ENCODE data around the gene SLC12A1. TPM values are rescaled to one million over a fixed set of nuclear protein-coding genes. Genes with fewer than 3 reads are reported as not detected.

Gene SLC12A1
- total and polyA plus RNA-seq, 2 of the 8 experiments (the other 6 are each of a cell fraction or from before 2014, with no cell fraction given), result 0.63 to 1.0 TPM

GRCh38 chr15:48298914-48299313 lies 92.8 kb downstream of the SLC12A1 start (continued):
- TF ChIP-seq KDM4A (IDR thresholded peaks at IDR 0.05; ENCODE audit: low read depth, low read length, severe bottlenecking) (no peak), CHD2 (IDR thresholded peaks at IDR 0.05; ENCODE audit: low read length) (no peak), CEBPB (IDR thresholded peaks at IDR 0.05; ENCODE audit: low read depth, low read length) (no peak), JUND (IDR thresholded peaks at IDR 0.05; ENCODE audit: low read length) (no peak), GABPA (IDR thresholded peaks at IDR 0.05; ENCODE audit: borderline replicate concordance, insufficient read depth, low read length) (no peak), TCF12 (IDR thresholded peaks at IDR 0.05; ENCODE audit: low read depth, low read length) (peak; percentile 91)
- TF ChIP-seq, protein P1, sequence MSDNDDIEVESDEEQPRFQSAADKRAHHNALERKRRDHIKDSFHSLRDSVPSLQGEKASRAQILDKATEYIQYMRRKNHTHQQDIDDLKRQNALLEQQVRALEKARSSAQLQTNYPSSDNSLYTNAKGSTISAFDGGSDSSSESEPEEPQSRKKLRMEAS (IDR thresholded peaks at IDR 0.05), result no peak
- TF ChIP-seq, protein P2, sequence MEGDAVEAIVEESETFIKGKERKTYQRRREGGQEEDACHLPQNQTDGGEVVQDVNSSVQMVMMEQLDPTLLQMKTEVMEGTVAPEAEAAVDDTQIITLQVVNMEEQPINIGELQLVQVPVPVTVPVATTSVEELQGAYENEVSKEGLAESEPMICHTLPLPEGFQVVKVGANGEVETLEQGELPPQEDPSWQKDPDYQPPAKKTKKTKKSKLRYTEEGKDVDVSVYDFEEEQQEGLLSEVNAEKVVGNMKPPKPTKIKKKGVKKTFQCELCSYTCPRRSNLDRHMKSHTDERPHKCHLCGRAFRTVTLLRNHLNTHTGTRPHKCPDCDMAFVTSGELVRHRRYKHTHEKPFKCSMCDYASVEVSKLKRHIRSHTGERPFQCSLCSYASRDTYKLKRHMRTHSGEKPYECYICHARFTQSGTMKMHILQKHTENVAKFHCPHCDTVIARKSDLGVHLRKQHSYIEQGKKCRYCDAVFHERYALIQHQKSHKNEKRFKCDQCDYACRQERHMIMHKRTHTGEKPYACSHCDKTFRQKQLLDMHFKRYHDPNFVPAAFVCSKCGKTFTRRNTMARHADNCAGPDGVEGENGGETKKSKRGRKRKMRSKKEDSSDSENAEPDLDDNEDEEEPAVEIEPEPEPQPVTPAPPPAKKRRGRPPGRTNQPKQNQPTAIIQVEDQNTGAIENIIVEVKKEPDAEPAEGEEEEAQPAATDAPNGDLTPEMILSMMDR (IDR thresholded peaks at IDR 0.05; ENCODE audit: control extremely low read depth in 1 of 3, insufficient read depth in 1 of 3, low read depth in 1 of 3, low read length in 3 of 3), result no peak

All from H1 (cell line).